SU-DHL-6 (cell line): ENCODE results near the gene CDK10.

Source experiments
- H2AFZ ChIP-seq: fragments of 200-600 bp; sonication (generic); 2 replicates; pipeline ENCODE4 v1.6.1; 2014; ENCODE audit warnings: low read depth, mild to moderate bottlenecking, moderate library complexity, mixed read lengths, antibody characterized with exemption, low read length; ENCODE audit not compliant: severe bottlenecking
- H3F3A ChIP-seq: fragments of 200-600 bp; shearing (Covaris generic); 2 replicates; pipeline ENCODE4 v1.6.0; 2016; ENCODE audit warnings: antibody characterized with exemption, mild to moderate bottlenecking; ENCODE audit not compliant: insufficient read depth
- H3K27ac ChIP-seq: fragments of 200-600 bp; sonication (generic); 2 replicates; pipeline ENCODE4 v1.5.1; 2016; ENCODE audit warnings: low read depth, mild to moderate bottlenecking, low read length, moderate library complexity, mixed read lengths
- H3K27me3 ChIP-seq: fragments of 200-600 bp; sonication (generic), shearing (Covaris generic); 2 replicates; pipeline ENCODE4 v1.6.0; 2014; ENCODE audit warnings: mild to moderate bottlenecking, low read length
- H3K36me3 ChIP-seq: fragments of 200-600 bp; sonication (generic); 2 replicates; pipeline ENCODE4 v1.6.1; 2014; ENCODE audit warnings: mild to moderate bottlenecking, low read length, mixed read lengths
- H3K4me2 ChIP-seq: fragments of 300-600, 200-600 bp; shearing (Covaris generic), sonication (generic); 2 replicates; pipeline ENCODE4 v1.6.0; 2014; ENCODE audit warnings: low read length, low read depth, mild to moderate bottlenecking; ENCODE audit not compliant: poor library complexity, severe bottlenecking
- H3K4me3 ChIP-seq: fragments of 200-600 bp; sonication (generic); 2 replicates; pipeline ENCODE4 v1.5.1; 2014; ENCODE audit warnings: antibody characterized with exemption, low read length, mild to moderate bottlenecking, mixed read lengths; ENCODE audit not compliant: insufficient read depth, poor library complexity, severe bottlenecking
- H3K79me2 ChIP-seq: fragments of 200-600 bp; sonication (generic); 2 replicates; pipeline ENCODE4 v1.6.1; 2014; ENCODE audit warnings: mild to moderate bottlenecking, low read length, moderate library complexity; ENCODE audit not compliant: insufficient read depth
- H3K9ac ChIP-seq: fragments of 200-600 bp; sonication (generic); 2 replicates; pipeline ENCODE4 v1.7.0; 2014; ENCODE audit warnings: mild to moderate bottlenecking, low read length
- H3K9me2 ChIP-seq: fragments of 200-600 bp; sonication (generic); replicated peaks from 2 replicates; pipeline ENCODE4 v1.6.1; 2014; ENCODE audit warnings: low read length; ENCODE audit not compliant: insufficient read depth
- H3K9me3 ChIP-seq: fragments of 200-600 bp; sonication (generic); 2 replicates; pipeline ENCODE4 v1.6.1; 2014; ENCODE audit warnings: low read length, mixed read lengths; ENCODE audit not compliant: insufficient read depth
- H4K20me1 ChIP-seq: fragments of 200-600 bp; sonication (generic); 2 replicates; pipeline ENCODE4 v1.6.1; 2014; ENCODE audit warnings: low read depth, mild to moderate bottlenecking, antibody characterized with exemption, low read length, moderate library complexity, mixed read lengths
- EZH2phosphoT487 ChIP-seq: fragments of 200-600 bp; sonication (generic), shearing (Covaris generic); conservative IDR thresholded peaks from 2 replicates; pipeline ENCODE4 v1.6.1; 2018; ENCODE audit warnings: mild to moderate bottlenecking, antibody characterized with exemption, low read length, moderate library complexity, mixed read lengths
- TF ChIP-seq, protein P1 (sequence below): fragments of 200-600 bp; sonication (generic); IDR thresholded peaks from one replicate; pipeline ENCODE4 v1.5.1; 2017; ENCODE audit warnings: antibody characterized with exemption, mild to moderate bottlenecking, low read length, moderate library complexity; ENCODE audit not compliant: insufficient read depth, poor library complexity, severe bottlenecking

CDK10 gene

GRCh38 chr16:89722392-89723278 is 36.1 kb downstream of the CDK10 start:
- H3K9me3 ChIP-seq = no peaks in the 10 kb centered on the region
- no peaks in the 10 kb centered on the region for H3K79me2 ChIP-seq
- peak overlapping the region; percentile 75 for H3K9ac ChIP-seq
- H3F3A ChIP-seq = peaks cover 5% of the 10 kb centered on the region
- H4K20me1 ChIP-seq = peaks cover 7% of the 10 kb centered on the region; the same call in 1 of the 2 replicates
- H3K27ac ChIP-seq = no peak overlapping the region
- TF ChIP-seq, protein P1, sequence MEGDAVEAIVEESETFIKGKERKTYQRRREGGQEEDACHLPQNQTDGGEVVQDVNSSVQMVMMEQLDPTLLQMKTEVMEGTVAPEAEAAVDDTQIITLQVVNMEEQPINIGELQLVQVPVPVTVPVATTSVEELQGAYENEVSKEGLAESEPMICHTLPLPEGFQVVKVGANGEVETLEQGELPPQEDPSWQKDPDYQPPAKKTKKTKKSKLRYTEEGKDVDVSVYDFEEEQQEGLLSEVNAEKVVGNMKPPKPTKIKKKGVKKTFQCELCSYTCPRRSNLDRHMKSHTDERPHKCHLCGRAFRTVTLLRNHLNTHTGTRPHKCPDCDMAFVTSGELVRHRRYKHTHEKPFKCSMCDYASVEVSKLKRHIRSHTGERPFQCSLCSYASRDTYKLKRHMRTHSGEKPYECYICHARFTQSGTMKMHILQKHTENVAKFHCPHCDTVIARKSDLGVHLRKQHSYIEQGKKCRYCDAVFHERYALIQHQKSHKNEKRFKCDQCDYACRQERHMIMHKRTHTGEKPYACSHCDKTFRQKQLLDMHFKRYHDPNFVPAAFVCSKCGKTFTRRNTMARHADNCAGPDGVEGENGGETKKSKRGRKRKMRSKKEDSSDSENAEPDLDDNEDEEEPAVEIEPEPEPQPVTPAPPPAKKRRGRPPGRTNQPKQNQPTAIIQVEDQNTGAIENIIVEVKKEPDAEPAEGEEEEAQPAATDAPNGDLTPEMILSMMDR = no peak
- no peak for TF ChIP-seq EZH2phosphoT487
- peak overlapping the region; percentile 68 for H3K4me2 ChIP-seq
- peak overlapping the region; percentile 90 for H3K4me3 ChIP-seq
- H3K27me3 ChIP-seq = no peaks in the 10 kb centered on the region
- no peaks in the 10 kb centered on the region for H3K9me2 ChIP-seq
- no peak overlapping the region for H2AFZ ChIP-seq
- no peaks in the 10 kb centered on the region for H3K36me3 ChIP-seq

DNA sequence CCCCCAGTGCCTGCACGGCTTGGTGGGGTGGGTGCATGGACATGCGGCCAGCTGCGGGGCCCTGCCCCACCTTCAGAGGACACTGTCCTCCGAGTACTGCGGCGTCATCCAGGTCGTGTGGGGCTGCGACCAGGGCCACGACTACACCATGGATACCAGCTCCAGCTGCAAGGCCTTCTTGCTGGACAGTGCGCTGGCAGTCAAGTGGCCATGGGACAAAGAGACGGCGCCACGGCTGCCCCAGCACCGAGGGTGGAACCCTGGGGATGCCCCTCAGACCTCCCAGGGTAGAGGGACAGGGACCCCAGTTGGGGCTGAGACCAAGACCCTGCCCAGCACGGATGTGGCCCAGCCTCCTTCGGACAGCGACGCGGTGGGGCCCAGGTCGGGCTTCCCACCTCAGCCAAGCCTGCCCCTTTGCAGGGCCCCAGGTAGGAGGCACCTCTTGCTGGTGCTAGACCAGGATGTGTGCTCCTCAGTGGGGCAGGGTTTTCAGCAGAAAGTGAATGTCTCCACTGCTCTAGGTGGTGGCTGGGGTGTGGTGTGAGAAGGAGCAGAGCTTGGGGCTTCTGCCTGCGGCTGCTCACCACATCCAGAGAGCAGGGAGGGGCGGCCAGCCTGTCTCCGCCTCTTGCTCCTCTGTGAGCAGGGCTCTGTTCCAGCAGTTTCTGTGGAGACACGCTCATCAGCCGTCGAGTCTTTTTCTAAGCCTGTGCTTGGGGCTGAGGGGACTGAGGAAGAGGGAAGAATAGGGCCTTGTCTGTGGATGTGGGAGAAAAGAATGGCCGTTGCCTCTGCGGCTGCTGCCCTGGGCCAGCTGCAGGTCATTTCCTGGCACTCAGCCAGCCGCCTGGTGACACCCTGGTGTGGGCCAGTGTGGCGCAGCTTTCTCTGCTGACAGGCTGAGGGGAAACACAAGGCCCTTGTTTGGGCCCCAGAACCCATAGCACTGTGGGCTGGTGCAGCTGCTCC is 37.1 kb downstream of the CDK10 start:
- Histone ChIP-seq H3K79me2 (no peaks in the 10 kb centered on the region), H3K27me3 (no peaks in the 10 kb centered on the region), H3K9me2 (no peaks in the 10 kb centered on the region), H3K36me3 (no peaks in the 10 kb centered on the region), H3K4me3 (no peak overlapping the region), H4K20me1 (peaks cover 7% of the 10 kb centered on the region; the same call in 1 of the 2 replicates), H3F3A (peaks cover 5% of the 10 kb centered on the region), H3K4me2 (no peak overlapping the region), H3K9me3 (no peaks in the 10 kb centered on the region), H3K27ac (no peak overlapping the region), H2AFZ (no peak overlapping the region), H3K9ac (no peak overlapping the region)
- no peak for TF ChIP-seq EZH2phosphoT487
- TF ChIP-seq, protein P1 = no peak

- Histone ChIP-seq H3K27ac (no peak overlapping the region), H3K27me3 (no peaks in the 10 kb centered on the region), H4K20me1 (peaks cover 3% of the 10 kb centered on the region; the same call in 1 of the 2 replicates), H3K4me2 (no peak overlapping the region), H3F3A (peaks cover 7% of the 10 kb centered on the region; the same call in 1 of the 2 replicates), H3K9me2 (no peaks in the 10 kb centered on the region), H3K4me3 (no peak overlapping the region), H3K9ac (no peak overlapping the region), H2AFZ (no peak overlapping the region), H3K79me2 (no peaks in the 10 kb centered on the region), H3K9me3 (no peaks in the 10 kb centered on the region), H3K36me3 (no peaks in the 10 kb centered on the region)
- no peak for TF ChIP-seq EZH2phosphoT487
- TF ChIP-seq, protein P1 = no peak
Observed at GRCh38 chr16:89727406-89728120, 41.1 kb downstream of the CDK10 start.
